ENCODE data around the gene OPTN.
"Not testable (repeated sequence)": the region's sequence is repeated elsewhere in the genome, so short reads cannot be mapped to it uniquely, and the experiment has no call there.

The OPTN gene

DNA sequence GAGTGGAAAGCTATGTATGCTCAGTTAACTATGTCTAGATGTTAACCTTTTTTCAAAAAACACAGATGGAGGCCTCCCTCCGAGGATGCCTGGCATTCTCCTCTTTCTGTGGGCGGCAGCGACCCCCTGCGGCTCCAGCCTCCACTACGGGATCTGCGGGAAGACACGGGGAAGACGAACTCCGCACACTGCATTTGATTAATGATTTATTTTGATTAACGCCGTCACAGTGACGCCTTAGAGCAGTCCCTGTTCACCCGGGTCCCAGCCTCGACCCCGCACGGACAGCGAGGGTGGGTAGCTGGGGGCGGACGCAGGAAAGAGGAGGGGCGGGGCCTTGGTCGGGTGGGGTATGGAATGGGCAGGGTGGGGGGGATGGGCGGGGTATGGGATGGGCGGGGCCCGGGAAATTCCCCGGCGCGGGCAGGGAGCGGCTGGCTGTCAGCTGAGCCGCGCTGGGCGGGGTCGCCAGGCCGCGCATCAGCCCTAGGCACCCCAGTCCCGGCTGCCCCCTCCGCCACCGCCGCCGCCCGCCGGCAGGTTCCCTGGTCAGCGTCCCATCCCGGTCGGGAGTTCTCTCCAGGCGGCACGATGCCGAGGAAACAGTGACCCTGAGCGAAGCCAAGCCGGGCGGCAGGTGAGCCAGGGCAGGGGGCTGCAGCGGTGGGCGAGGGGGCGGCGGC, at the start of gene OPTN:
Gene OPTN (plus strand): TSS at position 498 of the 683 bp plus-strand sequence. CDS start 8,960 bp downstream, outside the sequence.
- peak; percentile 37 for FAIRE-seq

DNA sequence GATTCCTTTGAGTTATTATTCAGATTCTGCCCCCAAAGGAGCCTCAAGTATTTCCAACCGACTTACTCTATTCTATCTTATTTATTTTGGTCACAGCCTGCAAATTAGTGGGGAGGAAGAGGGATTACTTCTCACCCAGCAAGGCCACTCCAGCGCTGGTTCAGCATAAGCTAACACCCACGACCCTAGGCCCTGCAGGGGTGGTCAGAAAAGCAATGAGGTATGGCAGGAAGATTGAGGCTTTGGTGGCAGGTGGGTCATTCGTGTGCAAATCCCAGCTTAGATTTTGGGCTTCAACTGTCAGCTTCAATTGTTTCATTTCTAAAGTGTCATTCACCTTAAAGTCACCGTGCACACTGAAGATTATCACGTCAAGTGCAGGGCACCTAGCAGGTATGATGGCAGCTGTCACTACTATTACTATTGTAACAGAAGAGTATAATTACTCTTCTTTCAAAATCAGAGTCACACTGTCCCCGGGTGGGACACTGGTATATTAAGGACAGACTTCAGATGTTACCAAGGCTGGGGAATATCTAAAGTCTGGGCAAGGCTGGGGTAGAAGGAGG, 48.8 kb upstream of the OPTN start:
- DNase-seq (ENCODE audit: low spot score) (no peak), FAIRE-seq (no peak)

More for the DNA sequence above, at the start of gene OPTN:
- DNase-seq (ENCODE audit: low spot score) = peak; percentile 96

DNA sequence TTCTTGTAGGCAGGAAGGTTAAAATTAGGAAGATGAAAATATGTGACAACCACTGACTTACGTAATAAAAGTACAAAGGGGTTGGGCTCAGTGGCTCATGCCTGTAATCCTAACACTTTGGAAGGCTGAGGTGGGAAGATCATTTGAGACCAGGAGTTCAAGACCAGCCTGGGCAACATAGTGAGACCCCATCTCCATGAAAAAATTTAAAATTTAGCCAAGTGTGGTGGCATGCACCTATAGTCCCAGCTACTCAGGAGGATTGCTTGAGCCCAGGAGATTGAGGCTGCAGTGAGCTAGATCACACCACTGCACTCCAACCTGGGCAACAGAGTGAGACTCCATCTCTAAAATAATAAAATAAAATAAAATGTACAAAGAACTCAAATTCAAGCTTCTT, 46.8 kb upstream of the OPTN start:
- DNase-seq (ENCODE audit: low spot score); FAIRE-seq: not testable (repeated sequence)

DNA sequence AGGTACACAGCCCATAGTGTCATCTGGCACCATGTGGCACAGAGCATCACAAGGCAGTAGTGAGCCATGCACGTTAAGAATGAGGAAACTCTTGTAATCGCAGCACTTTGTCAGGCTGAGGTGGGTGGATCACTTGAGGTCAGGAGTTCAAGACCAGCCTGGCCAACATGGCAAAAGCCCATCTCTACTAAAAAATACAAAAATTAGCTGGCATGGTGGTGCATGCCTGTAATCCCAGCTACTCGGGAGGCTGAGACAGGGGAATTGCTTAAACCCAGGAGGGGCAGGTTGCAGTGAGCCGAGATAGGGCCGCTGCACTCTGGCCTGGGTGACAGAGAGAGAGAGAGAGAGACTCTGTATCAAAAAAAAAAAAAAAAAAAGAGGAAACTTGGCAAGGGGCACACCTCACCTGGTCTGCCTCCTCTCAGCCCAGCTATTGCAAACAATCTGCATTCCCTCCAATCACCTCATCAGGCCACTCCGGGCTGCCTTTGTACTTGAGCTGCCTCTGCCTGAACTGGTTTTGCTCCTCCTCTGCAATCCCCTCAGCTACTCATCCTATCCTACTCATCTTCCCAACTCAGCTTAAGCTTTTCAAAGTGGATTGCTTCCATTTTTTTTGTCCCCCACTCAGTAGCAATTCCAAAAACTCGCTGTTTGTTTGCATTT, 46.0 kb upstream of the OPTN start:
- DNase-seq (ENCODE audit: low spot score) (no peak), FAIRE-seq (no peak)

DNA sequence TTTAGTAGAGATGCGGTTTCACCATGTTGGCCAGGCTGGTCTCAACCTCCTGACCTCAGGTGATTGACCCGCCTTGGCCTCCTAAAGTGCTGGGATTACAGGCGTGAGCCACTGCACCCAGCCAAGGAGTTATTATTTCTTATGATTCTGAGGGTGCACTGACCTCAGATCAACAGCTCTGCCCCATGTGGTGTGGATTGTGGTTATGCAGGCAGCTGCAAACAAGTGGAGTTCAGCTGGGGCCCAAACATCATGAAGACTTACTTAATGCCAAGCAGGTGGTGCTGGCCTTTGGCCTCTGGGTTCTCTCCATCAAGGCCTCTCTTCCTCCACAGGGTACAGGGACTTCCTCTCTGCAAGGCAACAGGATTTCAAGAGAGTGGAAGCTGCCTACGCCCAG, 45.1 kb upstream of the OPTN start:
- FAIRE-seq (no peak), DNase-seq (ENCODE audit: low spot score) (no peak)

DNA sequence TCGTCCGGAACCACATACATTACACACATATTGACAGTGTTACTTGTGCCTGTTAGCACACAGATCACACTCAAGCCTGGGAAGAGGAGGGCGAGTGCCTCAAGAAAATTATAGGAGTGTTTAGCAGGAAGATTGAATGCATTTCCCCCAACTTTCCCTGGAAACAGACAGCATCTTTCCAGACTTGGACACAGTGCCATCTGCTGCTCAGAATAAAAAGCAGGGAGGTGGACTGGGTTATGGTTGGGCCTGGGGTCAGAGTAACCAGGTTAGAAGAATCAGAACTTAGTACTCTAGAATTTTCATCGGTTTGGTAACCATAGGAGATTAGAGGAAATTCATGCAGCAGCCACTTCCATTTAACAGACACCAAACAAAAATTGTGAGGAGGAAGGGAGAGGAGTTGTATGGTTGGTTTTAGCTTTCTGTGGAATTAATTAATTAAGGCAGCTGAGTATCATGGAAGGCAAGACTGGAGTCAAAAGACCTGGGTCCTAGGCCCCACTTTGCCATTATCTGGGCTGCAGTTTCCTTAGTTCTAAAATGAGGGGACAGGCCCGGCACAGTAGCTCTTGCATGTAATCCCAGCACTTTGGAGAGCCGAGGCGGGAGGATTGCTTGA, 43.4 kb upstream of the OPTN start:
- FAIRE-seq = no peak

DNA sequence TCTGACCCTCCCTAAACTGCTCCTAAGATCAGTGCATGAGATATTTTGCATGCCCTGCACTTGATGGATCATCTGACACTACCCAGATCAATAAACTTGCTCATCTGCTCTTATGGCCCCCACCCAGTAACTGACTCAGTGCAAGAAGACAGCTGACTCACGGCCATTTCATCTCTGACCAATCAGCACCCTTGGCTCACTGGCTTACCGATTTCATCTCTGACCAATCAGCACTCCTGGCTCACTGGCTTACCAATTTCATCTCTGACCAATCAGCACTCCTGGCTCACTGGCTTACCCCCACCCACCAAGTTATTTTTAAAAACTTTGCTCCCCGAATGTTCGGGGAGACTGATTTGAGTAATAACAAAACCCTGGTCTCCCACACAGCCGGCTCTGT, 37.2 kb upstream of the OPTN start:
- DNase-seq (ENCODE audit: low spot score) (no peak), FAIRE-seq (no peak)

More for the DNA sequence above, 43.4 kb upstream of the OPTN start:
- DNase-seq (ENCODE audit: low spot score) = peak; percentile 59

DNA sequence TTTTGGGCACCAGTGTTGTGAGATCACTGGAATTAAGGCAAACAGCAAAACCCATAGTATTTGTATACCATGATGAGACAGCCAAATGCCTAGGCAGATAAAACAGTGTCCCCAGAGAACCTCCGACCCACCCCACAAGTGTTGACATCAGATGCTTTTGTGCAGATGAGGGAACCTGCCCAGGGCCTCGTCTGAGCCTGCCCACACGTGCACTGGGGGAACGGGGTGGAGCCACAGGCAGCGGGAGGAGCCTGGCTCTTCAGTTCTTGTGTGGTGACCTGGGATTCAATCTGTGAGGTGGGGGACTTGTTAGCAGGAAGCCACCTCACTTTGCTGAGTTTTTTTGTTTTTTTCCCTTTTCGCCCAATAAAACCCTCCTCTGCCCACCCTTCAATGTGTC, 33.4 kb upstream of the OPTN start:
- DNase-seq (ENCODE audit: low spot score) (no peak), FAIRE-seq (no peak)

DNA sequence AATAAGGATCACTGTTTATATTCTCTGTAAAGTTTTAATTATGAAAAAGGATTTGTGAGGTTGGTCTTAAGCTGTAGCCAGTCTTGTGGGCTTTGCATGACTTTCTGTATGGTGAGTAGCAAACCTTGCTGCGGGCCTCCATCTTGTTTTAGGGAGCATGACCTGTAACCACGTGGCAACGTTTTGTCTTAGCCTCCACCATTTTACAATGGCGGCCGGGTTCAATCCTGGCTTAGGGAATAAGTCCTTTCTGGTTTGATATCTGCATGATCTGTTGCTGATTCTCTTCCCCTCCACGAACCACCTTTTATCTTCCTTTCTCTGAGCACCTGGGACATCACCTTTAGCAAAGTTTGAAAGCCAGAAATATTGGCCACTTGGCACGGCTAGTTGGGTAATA, 32.5 kb upstream of the OPTN start:
- DNase-seq (ENCODE audit: low spot score) (no peak), FAIRE-seq (no peak)

DNA sequence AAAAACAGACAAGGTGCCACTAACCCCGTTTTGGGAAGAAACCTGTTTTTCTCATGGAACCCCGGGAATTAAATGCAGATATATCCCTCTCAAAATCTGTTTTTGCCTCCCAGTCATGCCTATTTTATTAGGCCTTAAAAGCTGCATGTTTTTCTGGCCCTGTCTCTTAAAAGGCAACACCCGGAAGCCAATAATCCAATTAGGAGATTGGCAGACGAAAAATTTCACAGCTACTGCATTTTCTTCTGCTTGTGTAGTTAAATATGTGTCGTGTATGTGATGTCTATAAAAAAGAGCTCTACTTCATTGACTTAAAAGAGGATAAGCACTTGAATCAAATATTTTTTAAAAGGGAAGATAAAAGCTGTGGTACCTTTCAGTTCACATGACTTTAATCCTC, 31.9 kb upstream of the OPTN start:
- FAIRE-seq (no peak), DNase-seq (ENCODE audit: low spot score) (no peak)

DNA sequence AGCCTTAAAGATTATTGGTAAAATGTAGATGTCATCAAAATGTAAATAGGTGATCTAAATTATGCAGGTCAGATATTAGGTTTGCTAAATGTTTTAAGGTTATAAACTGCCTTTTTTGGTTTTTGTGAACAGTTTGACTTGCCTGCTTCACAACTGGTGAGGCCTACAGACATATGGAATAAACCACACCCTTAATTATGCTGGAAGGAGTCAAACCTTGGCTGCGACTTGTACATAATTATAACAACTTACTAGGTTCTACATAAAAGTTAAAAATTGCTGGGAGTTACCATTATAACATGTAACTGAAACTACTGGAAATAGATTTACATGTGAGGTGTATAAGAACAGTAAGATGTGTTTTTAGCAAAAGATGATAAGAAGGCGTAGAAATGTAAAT, 31.5 kb upstream of the OPTN start:
- DNase-seq (ENCODE audit: low spot score) (no peak), FAIRE-seq (no peak)

DNA sequence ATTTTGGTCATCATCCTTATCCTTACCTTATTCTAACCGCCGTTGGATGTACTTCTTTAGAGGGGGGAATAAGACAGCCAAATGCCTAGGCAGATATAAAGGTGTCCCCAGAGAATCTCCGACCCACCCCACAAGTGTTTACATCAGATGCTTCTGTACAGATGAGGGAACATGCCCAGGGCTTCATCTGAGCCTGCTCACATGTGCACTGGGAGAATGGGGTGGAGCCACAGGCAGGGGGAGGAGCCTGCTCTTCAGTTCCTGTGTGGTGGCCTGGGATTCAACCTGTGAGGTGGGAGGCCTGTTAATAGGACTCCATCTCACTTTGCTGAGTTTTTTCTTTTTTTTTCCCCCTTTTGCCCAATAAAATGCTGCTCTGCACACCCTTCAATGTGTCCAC, 27.6 kb upstream of the OPTN start:
- DNase-seq (ENCODE audit: low spot score) (no peak), FAIRE-seq (no peak)

DNA sequence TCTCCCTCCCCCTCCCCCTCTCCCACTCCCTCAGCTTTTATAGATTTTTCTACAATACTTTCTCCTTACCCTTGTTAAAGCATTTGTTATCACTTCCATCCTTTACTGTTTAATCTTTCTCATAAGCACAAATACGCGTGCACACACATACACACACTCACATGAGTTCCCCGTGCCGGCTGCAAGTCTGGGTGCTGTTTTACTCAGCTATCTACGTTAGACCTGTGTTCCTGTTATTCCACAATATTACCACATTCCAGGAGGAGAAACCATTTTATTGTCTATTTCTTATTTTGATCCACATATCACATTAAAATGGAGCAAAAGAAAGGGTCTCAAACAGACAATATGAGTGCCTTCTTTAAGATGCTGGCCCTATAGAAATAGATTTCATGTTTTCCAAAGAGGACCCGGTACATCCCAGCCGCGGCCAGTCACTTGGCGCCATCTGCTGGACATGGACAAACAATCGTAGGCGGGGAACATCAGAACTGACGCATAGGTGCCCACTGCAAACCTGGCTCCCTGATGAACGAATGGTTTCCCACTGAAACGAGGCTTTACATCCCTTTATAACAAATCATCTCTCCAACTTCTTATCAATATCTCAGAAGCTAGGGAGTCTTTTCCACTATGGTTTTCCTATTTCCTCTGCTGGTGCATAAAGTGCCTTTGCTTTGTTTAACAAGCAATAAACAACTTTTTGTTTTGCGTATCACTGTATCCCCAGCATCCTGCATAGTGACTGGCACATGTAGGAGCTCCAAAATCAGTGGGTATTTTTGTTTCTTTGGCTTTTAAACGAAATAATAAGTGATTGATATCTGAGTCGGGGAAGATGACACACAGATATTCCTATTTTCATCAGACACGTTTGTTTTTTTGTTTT, 25.2 kb upstream of the OPTN start:
- FAIRE-seq = no peak
- peak; percentile 81 for DNase-seq (ENCODE audit: low spot score)

DNA sequence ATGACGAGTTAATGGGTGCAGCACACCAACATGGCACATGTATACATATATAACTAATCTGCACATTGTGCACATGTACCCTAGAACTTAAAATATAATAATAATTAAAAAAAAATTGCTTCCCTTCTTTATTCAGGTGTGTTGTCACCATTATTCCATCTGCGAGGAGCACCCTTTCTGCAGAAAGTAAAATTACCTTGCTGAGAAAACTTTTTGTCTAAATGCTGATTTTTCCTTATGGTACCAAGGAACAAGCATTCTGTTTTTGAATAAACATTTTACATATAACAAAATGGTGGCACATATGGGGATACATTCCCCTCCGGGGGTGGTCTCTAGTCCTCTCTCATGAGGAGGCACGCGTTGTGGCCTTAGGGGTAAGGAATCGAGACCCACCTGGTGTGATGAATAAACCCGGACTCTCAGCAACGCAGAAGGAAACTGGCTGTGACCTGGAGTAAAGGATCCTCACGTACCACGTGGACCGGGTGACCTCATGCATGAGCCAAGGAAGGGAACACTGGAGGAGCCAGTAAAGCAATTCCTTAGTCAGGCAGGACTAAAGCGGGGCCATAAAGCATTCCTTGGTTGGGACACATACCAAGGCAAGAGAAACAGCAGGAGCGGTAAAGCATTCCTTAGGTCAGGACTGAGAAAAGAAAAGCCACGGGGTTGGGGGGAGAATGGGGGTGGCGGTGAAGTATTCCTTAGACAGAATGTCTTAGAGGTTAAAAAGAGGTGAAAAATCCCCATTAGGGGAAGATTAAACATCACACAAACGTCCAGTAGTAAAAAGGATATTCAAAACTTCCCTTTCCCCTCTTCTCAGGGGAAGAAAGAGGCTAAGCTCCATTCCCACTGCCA, 20.8 kb upstream of the OPTN start:
- DNase-seq (ENCODE audit: low spot score) (peak; percentile 87), FAIRE-seq (peak; percentile 97)

DNA sequence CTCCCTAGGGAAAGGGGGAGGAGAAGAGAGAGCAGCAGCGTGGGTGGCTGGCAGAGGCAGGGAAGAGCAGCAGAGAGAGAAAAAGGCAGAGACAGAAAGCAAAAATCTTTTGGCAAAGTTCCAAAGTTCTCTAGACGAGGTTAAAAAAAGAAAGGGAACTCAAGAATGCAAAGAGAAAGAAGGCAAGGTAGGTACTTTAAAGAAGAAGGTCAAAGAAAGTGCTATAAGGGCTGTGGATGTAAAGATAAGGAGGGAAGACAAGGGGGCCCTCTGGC, 20.2 kb upstream of the OPTN start:
- peak; percentile 80 for DNase-seq (ENCODE audit: low spot score)
- FAIRE-seq = no peak

DNA sequence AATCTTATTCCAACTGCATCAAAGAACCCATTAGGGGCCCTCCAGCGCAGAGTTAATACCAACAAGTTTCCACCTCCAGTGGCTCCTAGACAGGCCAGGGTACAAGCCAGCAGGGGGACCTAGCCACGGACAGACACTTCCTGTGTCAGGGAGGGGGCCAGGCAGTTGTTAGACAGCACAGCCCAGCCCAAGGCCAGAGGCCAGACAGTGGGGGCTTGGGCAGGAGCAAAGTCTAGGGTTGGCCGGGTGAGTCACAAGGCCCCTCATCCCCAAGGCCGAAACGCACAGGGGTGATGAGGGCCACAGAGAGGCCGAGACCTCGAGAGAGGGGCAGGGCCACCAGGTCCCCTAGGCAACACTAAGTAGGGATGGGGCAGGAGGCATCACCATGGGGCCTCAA, 19.3 kb upstream of the OPTN start:
- DNase-seq (ENCODE audit: low spot score) (peak; percentile 24), FAIRE-seq (no peak)

DNA sequence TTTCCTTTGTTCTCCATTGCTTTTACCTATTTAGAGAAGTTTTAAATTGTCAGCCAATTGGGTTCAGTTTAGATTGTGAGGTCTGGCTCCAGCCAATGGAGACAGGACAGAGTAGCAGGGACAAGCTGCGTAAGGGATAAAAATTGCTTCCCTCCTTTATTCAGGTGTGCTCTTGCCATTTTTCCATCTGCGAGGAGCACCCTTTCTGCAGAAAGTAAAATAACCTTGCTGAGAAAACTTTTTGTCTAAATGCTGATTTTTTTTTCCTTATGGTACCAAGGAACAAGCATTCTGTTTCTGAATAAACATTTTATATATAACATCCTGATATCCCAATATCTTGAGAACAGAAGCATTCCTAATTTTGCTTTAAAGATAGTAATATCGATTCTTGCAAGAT, 16.3 kb upstream of the OPTN start:
- DNase-seq (ENCODE audit: low spot score); FAIRE-seq: not testable (repeated sequence)

DNA sequence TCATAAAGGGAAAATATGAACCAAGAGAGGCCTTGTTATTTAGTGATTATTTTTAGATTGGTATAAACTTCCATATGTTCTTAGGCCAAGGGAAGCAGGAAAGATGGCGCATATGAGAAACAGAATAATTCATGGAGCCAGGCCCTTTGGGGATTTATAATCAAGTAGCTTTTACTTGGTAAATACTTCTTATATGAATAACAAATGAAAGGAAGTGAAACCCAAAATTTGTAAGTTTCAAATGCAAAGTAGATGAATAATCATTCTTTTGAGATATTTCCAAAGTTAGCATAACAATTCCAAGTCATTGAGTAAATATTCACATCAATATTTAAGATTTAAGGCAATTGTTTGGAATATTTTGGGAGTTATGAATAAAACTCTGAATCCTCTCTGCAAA, 13.9 kb upstream of the OPTN start:
- no peak for FAIRE-seq
- no peak for DNase-seq (ENCODE audit: low spot score)

DNA sequence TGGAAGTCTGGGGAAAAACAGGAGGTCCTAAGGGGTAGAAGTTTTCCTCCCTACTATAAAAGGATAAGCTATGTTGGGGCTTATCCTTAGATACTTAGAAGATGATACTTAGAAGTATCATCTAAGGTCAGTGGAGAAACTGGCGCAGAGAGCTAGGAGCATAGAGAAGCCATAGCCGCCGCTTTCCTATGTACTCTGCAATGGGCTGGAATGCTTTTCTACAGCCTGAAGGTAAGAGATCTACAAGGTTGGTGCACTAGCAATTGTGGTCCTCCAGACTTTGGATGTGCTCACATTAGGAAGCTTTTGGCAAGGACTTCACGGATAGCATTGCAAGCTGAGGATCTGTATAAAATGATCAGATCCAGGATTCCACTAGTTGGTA, 12.4 kb upstream of the OPTN start:
- DNase-seq (ENCODE audit: low spot score) (no peak), FAIRE-seq (no peak)

DNA sequence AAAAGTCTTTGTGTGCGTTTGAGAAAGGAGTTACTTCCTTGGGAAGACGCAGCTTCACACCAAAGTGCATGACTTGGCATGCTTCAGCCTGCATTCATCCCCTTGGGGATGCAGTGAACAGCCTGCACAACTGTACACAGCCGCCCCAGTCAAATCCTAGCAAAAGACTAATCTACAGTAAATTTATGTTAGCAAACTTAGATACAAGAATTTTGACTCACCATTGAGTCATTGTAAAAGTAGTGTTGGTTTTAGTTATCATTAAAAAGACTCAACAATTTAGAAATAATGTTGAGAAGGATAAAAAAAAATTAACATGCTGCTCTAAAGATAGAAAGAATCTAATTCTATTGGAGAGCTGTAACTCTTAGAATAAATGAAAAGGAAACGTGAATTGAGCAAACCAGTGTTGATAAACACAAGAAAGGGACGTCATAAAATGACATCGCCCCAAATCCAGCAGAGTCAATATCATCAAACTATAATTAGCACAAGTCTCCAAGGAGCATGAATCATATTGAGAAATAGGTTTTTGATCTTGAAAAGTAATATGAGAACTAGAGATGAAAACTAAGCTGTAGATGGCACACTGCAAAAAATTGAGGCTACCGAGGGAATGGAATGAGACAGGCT, 11.9 kb upstream of the OPTN start:
- peak; percentile 22 for DNase-seq (ENCODE audit: low spot score)
- no peak for FAIRE-seq

Measured in urothelium cell line (cell line).